Small intestine (tissue), 7 donors: Measurements from ENCODE around the gene HAUS8. TPM values are rescaled to one million over a fixed set of nuclear protein-coding genes. Genes with fewer than 3 reads are reported as not detected.
"Not testable (repeated sequence)": the region's sequence is repeated elsewhere in the genome, so short reads cannot be mapped to it uniquely, and the experiment has no call there.

Experiments
- DNase-seq, 2 donors: peaks; one replicate each; pipeline versions ENCODE4 v3.0.0 to v3.0.0-alpha.2; 2013
- FAIRE-seq: peaks from 2 replicates; lab custom pipeline; 2012; peaks lifted over from hg19 to GRCh38; lab: Jason Lieb, UNC
- H3K27ac ChIP-seq, 3 donors: one replicate each; pipeline ENCODE4 v1.5.1; 2013; ENCODE audit warnings: low read length in 2 of 3, mild to moderate bottlenecking in 2 of 3, control low read depth in 1 of 3, inconsistent platforms in 1 of 3, low read depth in 1 of 3, moderate library complexity in 1 of 3
- H3K27me3 ChIP-seq, 3 donors: one replicate each; pipeline ENCODE4 v1.6.1; 2013; ENCODE audit warnings: low read length in 3 of 3, inconsistent platforms in 1 of 3; ENCODE audit not compliant: control insufficient read depth in 3 of 3, insufficient read depth in 3 of 3
- H3K36me3 ChIP-seq, 3 donors: one replicate each; pipeline ENCODE4 v1.6.1; 2013; ENCODE audit warnings: low read length in 3 of 3, inconsistent platforms in 1 of 3, low read depth in 1 of 3, mild to moderate bottlenecking in 1 of 3, moderate library complexity in 1 of 3; ENCODE audit not compliant: control insufficient read depth in 3 of 3, insufficient read depth in 2 of 3
- H3K4me1 ChIP-seq, 3 donors: one replicate each; pipeline ENCODE4 v1.6.1; 2013; ENCODE audit warnings: low read length in 2 of 3, inconsistent platforms in 1 of 3, low read depth in 1 of 3, mild to moderate bottlenecking in 1 of 3, moderate library complexity in 1 of 3; ENCODE audit not compliant: control insufficient read depth in 3 of 3, insufficient read depth in 2 of 3
- H3K4me3 ChIP-seq, 3 donors: one replicate each; pipeline ENCODE4 v1.5.1; 2013; ENCODE audit warnings: low read length in 3 of 3, control low read depth in 1 of 3, inconsistent platforms in 1 of 3, low read depth in 1 of 3, mild to moderate bottlenecking in 1 of 3, moderate library complexity in 1 of 3
- H3K9me3 ChIP-seq, 2 donors: one replicate each; pipeline ENCODE4 v1.6.1; 2013; ENCODE audit warnings: low read depth in 1 of 2, low read length in 1 of 2; ENCODE audit not compliant: control insufficient read depth in 2 of 2, insufficient read depth in 1 of 2
- WGBS, 3 donors: extraction: QIAGEN DNeasy Blood & Tissue Kit; methylation state at CpG; one replicate each; pipeline ENCODE4 v1.1.7; 2013; 5-methylcytosine and 5-hydroxymethylcytosine counted together
- polyA plus RNA-seq, 4 donors: library from polyadenylated mRNA; stranded (reverse) in 3 of 4; unstranded in 1 of 4; fragments of 200-250 nt in 3 of 4; fragments of 120-200 nt in 1 of 4; gene quantifications; one replicate each; pipeline versions ENCODE4 v1.2.1 to v1.2.3, GENCODE V29; 2013
- donor health status: healthy with polysubstance abuse.
- donor health status: control.
- donor health status: control.
- donor health status: Bipolar disorder and iron deficiency.
- donor health status: healthy.

The HAUS8 gene
- polyA plus RNA-seq, 4 donors, result 7.4 to 16.5 (median 13.2) TPM

DNA sequence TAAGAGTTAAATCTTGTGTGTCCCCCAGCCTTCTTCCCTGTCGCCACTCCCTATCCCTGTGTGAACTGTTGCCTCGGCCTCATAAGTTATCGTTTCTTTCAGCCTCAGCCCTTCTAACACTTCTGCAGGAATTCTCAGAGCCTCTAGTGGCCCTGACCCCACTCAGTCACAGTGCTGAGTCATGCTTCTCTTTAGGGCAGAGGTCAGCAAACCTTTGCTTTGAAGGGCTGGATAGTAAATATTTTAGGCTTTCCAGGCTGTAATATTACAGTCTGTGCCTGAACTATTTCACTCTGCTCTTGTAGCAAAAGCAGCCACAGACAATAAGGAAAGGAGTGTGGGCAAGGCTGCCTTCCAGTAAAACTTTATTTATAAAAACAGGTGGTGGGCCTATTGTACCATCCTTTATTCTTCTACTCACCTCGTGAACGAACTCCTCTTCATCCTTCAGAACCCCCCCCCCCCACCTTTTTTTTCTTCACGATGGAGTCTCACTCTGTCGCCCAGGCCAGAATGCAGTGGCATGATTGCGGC, 22.4 kb upstream of the HAUS8 start:
- DNase-seq (peak in 1 of 2 donors; percentile 33), FAIRE-seq (no peak)
- Histone ChIP-seq H3K36me3 (peaks cover 4 to 29% (median 7%) of the 10 kb centered on the region in 3 donors), H3K4me3 (no peak overlapping the region), H3K4me1 (peaks cover 0 to 5% (median 2%) of the 10 kb centered on the region in 3 donors), H3K27me3 (no peaks in the 10 kb centered on the region), H3K27ac (peak overlapping the region in 1 of 3 donors; percentile 1), H3K9me3 (peaks cover 0 to 8% of the 10 kb centered on the region in 2 donors)
- 77 to 79% (median 77%) methylated on average over 8 of the region's 8 CpGs for WGBS, 3 donors

DNA sequence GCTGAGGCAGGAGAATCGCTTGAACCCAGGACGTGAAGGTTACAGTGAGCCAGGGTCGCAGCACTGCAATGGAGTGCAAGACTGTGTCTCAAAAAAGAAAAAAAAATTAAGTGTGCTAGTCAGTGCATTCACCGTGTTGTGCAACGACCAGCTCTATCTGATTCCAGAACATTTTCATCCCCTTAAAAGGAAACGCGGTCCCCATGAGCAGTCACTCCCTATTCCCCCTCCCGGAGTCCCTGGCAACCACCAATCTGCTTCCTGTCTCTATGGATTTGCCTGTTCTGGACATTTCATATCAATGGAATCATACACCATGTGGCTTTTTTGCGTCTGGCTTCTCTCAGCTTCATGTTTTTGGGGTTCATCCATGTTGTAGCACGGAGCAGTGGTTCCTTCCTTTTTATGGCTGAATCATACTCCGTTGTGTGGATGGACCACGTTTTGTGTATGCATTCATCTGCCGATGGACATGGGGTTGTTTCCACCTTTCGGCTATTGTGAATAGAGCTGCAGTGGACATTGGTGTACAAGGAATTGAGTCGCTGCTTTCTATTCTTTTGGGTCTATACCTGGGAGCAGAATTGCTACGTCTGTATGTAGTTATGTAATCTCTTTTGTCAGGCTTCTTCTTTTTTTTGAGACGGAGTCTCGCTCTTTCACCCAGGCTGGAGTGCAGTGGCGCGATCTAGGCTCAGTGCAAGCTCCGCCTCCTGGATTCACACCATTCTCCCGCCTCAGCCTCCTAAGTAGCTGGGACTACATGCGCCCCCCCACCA, 20.1 kb upstream of the HAUS8 start:
- H3K4me1 ChIP-seq, result peaks cover 0 to 8% (median 2%) of the 10 kb centered on the region in 3 donors
- no peak for FAIRE-seq
- 81 to 93% (median 93%) methylated on average over 23 of the region's 23 CpGs for WGBS, 3 donors

GRCh38 chr19:17094694-17095093, 19.4 kb upstream of the HAUS8 start:
- WGBS, 3 donors, result 90 to 97% (median 91%) methylated on average over 3 of the region's 3 CpGs
- not testable (repeated sequence) for H3K9me3 ChIP-seq, H3K4me1 ChIP-seq, DNase-seq, FAIRE-seq, H3K4me3 ChIP-seq, H3K27me3 ChIP-seq
- H3K36me3 ChIP-seq, result peaks cover 0 to 16% (median 0%) of the 10 kb centered on the region in 3 donors
- H3K27ac ChIP-seq, result peak overlapping the region in 2 of 3 donors; percentile 22 to 77

More for the DNA sequence above, 20.1 kb upstream of the HAUS8 start:
- H3K36me3 ChIP-seq, result peaks cover 0 to 16% (median 0%) of the 10 kb centered on the region in 3 donors
- H3K27ac ChIP-seq, result peak overlapping the region in 2 of 3 donors; percentile 22 to 86
- H3K9me3 ChIP-seq, result peaks cover 0 to 9% of the 10 kb centered on the region in 2 donors
- H3K27me3 ChIP-seq, result no peaks in the 10 kb centered on the region
- no peak for DNase-seq
- H3K4me3 ChIP-seq, result no peak overlapping the region

- no peak for FAIRE-seq
Measured at GRCh38 chr19:17092696-17093095, 17.4 kb upstream of the HAUS8 start.

DNA sequence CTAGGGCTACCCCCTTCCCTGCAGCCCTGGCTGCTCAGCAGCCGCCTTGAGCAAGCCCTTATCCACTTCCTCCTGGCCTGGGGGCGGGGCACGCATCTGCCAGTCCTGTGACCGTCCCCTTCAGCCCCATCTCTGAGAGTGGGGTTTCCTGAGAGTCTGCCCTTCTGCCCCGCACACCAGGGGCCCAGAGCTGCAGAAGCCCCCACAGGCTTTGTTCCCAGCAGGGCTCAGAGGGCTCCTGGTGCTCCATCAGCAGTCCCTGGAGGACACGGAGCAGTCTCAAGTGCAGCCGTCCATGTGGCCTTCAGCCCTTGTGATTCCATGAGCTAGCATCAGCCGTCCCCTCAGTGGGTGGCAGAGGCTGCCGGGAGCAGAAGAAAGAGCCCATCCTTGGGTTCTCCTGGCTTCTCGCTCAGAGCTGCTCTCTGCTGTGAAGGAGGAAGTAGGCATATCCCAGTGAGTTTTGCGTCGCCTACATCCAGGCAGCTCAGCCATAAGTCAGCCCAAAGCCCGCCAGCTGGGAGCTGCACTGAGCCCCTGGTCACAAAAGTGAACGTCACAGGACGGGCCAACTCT, 16.6 kb upstream of the HAUS8 start:
- peaks cover 0 to 9% (median 5%) of the 10 kb centered on the region in 3 donors for H3K4me1 ChIP-seq
- H3K36me3 ChIP-seq, result peaks cover 0 to 17% (median 0%) of the 10 kb centered on the region in 3 donors
- FAIRE-seq, result no peak
- no peak for DNase-seq
- H3K27ac ChIP-seq, result peak overlapping the region in 1 of 3 donors; percentile 32
- H3K9me3 ChIP-seq, result peaks cover 0 to 9% of the 10 kb centered on the region in 2 donors
- no peaks in the 10 kb centered on the region for H3K27me3 ChIP-seq
- 66 to 85% (median 84%) methylated on average over 14 to 15 of the region's 15 CpGs for WGBS, 3 donors
- H3K4me3 ChIP-seq, result no peak overlapping the region

More at GRCh38 chr19:17092696-17093095, 17.4 kb upstream of the HAUS8 start:
- Histone ChIP-seq H3K36me3 (peaks cover 0 to 11% (median 0%) of the 10 kb centered on the region in 3 donors), H3K9me3 (peaks cover 0 to 9% of the 10 kb centered on the region in 2 donors), H3K4me3 (no peak overlapping the region), H3K27me3 (no peaks in the 10 kb centered on the region), H3K27ac (no peak overlapping the region), H3K4me1 (peaks cover 2 to 9% (median 8%) of the 10 kb centered on the region in 3 donors)
- WGBS, 3 donors, result 85 to 96% (median 95%) methylated on average over 2 of the region's 2 CpGs
- no peak for DNase-seq

DNA sequence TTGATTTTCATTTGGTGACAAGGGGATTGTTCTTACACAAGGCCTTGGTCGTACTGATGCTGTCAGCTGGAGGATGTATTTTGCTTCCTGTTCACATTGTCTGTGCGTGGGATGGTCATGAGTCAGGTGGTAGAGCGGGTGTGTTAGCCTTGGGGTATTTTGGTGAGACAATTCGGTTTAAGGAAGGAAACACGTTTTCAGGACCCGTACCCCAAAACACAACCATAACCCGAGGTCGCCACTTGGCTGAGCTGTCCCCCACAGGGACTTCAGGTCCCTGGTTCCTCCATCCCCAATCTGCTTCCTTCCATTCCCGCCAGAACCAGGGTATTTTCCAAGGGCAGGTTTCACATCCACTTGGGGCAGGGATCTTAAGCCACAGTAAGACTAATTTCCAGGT, 15.3 kb upstream of the HAUS8 start:
- Histone ChIP-seq H3K27ac (peak overlapping the region in 2 of 3 donors; percentile 74 to 79), H3K27me3 (no peaks in the 10 kb centered on the region), H3K36me3 (peaks cover 0 to 28% (median 0%) of the 10 kb centered on the region in 3 donors), H3K4me3 (no peak overlapping the region), H3K9me3 (peaks cover 0 to 9% of the 10 kb centered on the region in 2 donors), H3K4me1 (peaks cover 0 to 9% (median 5%) of the 10 kb centered on the region in 3 donors)
- FAIRE-seq (no peak), DNase-seq (no peak)
- 62 to 87% (median 72%) methylated on average over 9 of the region's 9 CpGs for WGBS, 3 donors

GRCh38 chr19:17088552-17088951, 13.3 kb upstream of the HAUS8 start:
- peaks cover 0 to 9% (median 5%) of the 10 kb centered on the region in 3 donors for H3K4me1 ChIP-seq
- DNase-seq (no peak), FAIRE-seq (no peak)
- 77 to 95% (median 82%) methylated on average over 5 of the region's 5 CpGs for WGBS, 3 donors
- H3K9me3 ChIP-seq, result peaks cover 0 to 4% of the 10 kb centered on the region in 2 donors
- H3K27me3 ChIP-seq, result no peaks in the 10 kb centered on the region
- H3K27ac ChIP-seq, result peak overlapping the region in 2 of 3 donors; percentile 51 to 74
- H3K4me3 ChIP-seq, result no peak overlapping the region
- H3K36me3 ChIP-seq, result peaks cover 0 to 28% (median 0%) of the 10 kb centered on the region in 3 donors

DNA sequence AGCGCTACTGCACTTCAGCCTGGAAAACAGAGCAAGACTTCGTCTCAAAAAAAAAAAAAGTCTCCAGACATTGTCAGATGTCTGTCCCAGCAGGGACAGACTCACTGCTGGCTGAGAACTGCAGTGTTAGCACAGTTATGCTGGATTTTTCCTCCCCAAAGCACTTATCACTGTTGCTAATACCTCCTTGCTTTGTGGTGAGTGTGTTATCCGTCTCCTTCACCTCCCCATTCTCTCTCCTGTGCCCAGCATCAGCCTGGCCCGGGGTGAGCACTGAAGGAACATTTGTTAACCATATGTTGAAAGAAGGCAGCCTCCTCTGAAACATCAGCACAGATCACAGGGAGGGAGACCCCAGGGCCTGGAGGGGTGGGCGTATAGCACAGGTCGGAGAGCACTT, 11.6 kb upstream of the HAUS8 start:
- DNase-seq (no peak), FAIRE-seq (no peak)
- Histone ChIP-seq H3K27me3 (no peaks in the 10 kb centered on the region), H3K9me3 (peaks cover 0 to 4% of the 10 kb centered on the region in 2 donors), H3K4me3 (no peak overlapping the region), H3K36me3 (peaks cover 0 to 31% (median 0%) of the 10 kb centered on the region in 3 donors), H3K27ac (peak overlapping the region in 1 of 3 donors; percentile 7), H3K4me1 (peaks cover 0 to 9% (median 7%) of the 10 kb centered on the region in 3 donors)
- 85 to 94% (median 93%) methylated on average over 6 of the region's 6 CpGs for WGBS, 3 donors
